Breast epithelium (tissue), 4 donors: ENCODE data around the gene MTHFR. TPM values are rescaled to one million over a fixed set of nuclear protein-coding genes. Genes with fewer than 3 reads are reported as not detected.

Source experiments
- DNase-seq, 2 donors: peaks; one replicate each; pipeline ENCODE4 v3.0.0-alpha.2; 2019; ENCODE audit warnings: low spot score in 2 of 2
- H3K27ac ChIP-seq, 2 donors: fragments of 200-600 bp; sonication (generic) in 1 of 2; one replicate each; pipeline ENCODE4 v1.5.1; 2016 to 2019; ENCODE audit warnings: mild to moderate bottlenecking in 1 of 2
- H3K27me3 ChIP-seq, 2 donors: fragments of 200-600 bp; sonication (generic) in 1 of 2; one replicate each; pipeline versions ENCODE4 v1.5.1 to v1.6.0; 2017 to 2019; ENCODE audit warnings: control low read depth in 1 of 2, mild to moderate bottlenecking in 1 of 2
- H3K36me3 ChIP-seq: fragments of 200-600 bp; one replicate; pipeline ENCODE4 v1.5.1; 2019
- H3K4me1 ChIP-seq, 2 donors: fragments of 200-600 bp; sonication (generic); one replicate each; pipeline ENCODE4 v1.5.1; 2016 to 2019; ENCODE audit warnings: control low read depth in 1 of 2
- H3K4me3 ChIP-seq, 3 donors: fragments of 200-600 bp; sonication (generic); 1 replicate in 2 of 3; 2 replicates in 1 of 3; pipeline ENCODE4 v1.5.1; 2016 to 2019; ENCODE audit warnings: mild to moderate bottlenecking in 3 of 3, moderate library complexity in 2 of 3
- H3K9me3 ChIP-seq, 2 donors: fragments of 200-600 bp; sonication (generic) in 1 of 2; one replicate each; pipeline ENCODE4 v1.5.1; 2016 to 2019; ENCODE audit warnings: control low read depth in 1 of 2
- CTCF ChIP-seq, 3 donors: fragments of 450-650 bp; IDR thresholded peaks; one replicate each; pipeline ENCODE4 v1.5.1; 2016 to 2017; ENCODE audit warnings: antibody characterized with exemption in 3 of 3, mild to moderate bottlenecking in 3 of 3, moderate library complexity in 3 of 3
- POLR2A ChIP-seq: fragments of 450-650 bp; IDR thresholded peaks from one replicate; pipeline ENCODE4 v1.6.1; 2016; ENCODE audit warnings: antibody characterized with exemption, mild to moderate bottlenecking, moderate library complexity
- POLR2AphosphoS5 ChIP-seq, 3 donors: sonication (generic); formaldehyde crosslinking; IDR thresholded peaks; one replicate each; pipeline ENCODE4 v1.6.1; 2017; ENCODE audit warnings: antibody characterized with exemption in 3 of 3
- intact Hi-C: fragments of 100-400 bp; cut with DNase I; formaldehyde crosslinking; loops from one replicate; pipeline ENCODE4 v1.15.1; 2023; ENCODE audit warnings: low total_unique reads
- total RNA-seq, 3 donors: library from RNA; depleted of rRNA; stranded (reverse); fragments of >200 nt; gene quantifications; one replicate each; pipeline ENCODE4 v1.1.0, GENCODE V29; 2016

Gene MTHFR
- total RNA-seq, 3 donors from 2014 or later: 24.6 to 42.0 (median 30.0) TPM

- no peaks in the 10 kb centered on the region for H3K4me1 ChIP-seq
- H3K9me3 ChIP-seq: no peaks in the 10 kb centered on the region
- no peak overlapping the region for H3K27ac ChIP-seq
- no peak overlapping the region for H3K4me3 ChIP-seq
- TF ChIP-seq POLR2AphosphoS5 (IDR thresholded peaks at IDR 0.05) (no peak), POLR2A (no peak)
- H3K27me3 ChIP-seq: no peaks in the 10 kb centered on the region
- no peaks in the 10 kb centered on the region for H3K36me3 ChIP-seq
- intact Hi-C loops: no loop called here
- no peak for DNase-seq
Measured at GRCh38 chr1:11746092-11746491, 59.7 kb downstream of the MTHFR start.

- no peaks in the 10 kb centered on the region for H3K9me3 ChIP-seq
- no peak for DNase-seq
- no peak overlapping the region for H3K4me3 ChIP-seq
- H3K27me3 ChIP-seq: no peaks in the 10 kb centered on the region
- H3K36me3 ChIP-seq: no peaks in the 10 kb centered on the region
- TF ChIP-seq POLR2AphosphoS5 (IDR thresholded peaks at IDR 0.05) (no peak), CTCF (IDR thresholded peaks at IDR 0.05) (no peak)
- no peaks in the 10 kb centered on the region for H3K4me1 ChIP-seq
- intact Hi-C loops: no loop called here
- no peak overlapping the region for H3K27ac ChIP-seq
Measured at GRCh38 chr1:11744287-11744686, 61.5 kb downstream of the MTHFR start.

- H3K4me3 ChIP-seq: no peak overlapping the region
- H3K36me3 ChIP-seq: no peaks in the 10 kb centered on the region
- TF ChIP-seq POLR2AphosphoS5 (IDR thresholded peaks at IDR 0.05) (no peak), CTCF (IDR thresholded peaks at IDR 0.05) (no peak)
- H3K27me3 ChIP-seq: no peaks in the 10 kb centered on the region
- peaks cover 0 to 6% of the 10 kb centered on the region in 2 donors for H3K4me1 ChIP-seq
- no peaks in the 10 kb centered on the region for H3K9me3 ChIP-seq
- H3K27ac ChIP-seq: no peak overlapping the region
- intact Hi-C loops: no loop called here
- DNase-seq: no peak
Measured at GRCh38 chr1:11741919-11742558, 63.7 kb downstream of the MTHFR start.

- TF ChIP-seq POLR2AphosphoS5 (IDR thresholded peaks at IDR 0.05) (no peak), POLR2A (no peak), CTCF (IDR thresholded peaks at IDR 0.05) (no peak)
- DNase-seq: no peak
Measured at GRCh38 chr1:11741482-11741881, 64.3 kb downstream of the MTHFR start.

GRCh38 chr1:11740258-11741192, 65.2 kb downstream of the MTHFR start:
- Histone ChIP-seq H3K9me3 (no peaks in the 10 kb centered on the region), H3K27me3 (no peaks in the 10 kb centered on the region), H3K4me3 (no peak overlapping the region), H3K4me1 (peaks cover 0 to 7% of the 10 kb centered on the region in 2 donors), H3K27ac (peak overlapping the region in 1 of 2 donors; percentile 25), H3K36me3 (no peaks in the 10 kb centered on the region)
- no peak for DNase-seq
- TF ChIP-seq POLR2AphosphoS5 (IDR thresholded peaks at IDR 0.05) (no peak), CTCF (IDR thresholded peaks at IDR 0.05) (no peak), POLR2A (no peak)
- intact Hi-C loops: no loop called here

More at GRCh38 chr1:11741482-11741881, 64.3 kb downstream of the MTHFR start:
- H3K27ac ChIP-seq: no peak overlapping the region
- no peaks in the 10 kb centered on the region for H3K36me3 ChIP-seq
- H3K27me3 ChIP-seq: no peaks in the 10 kb centered on the region
- intact Hi-C loops: no loop called here
- H3K4me3 ChIP-seq: no peak overlapping the region
- no peaks in the 10 kb centered on the region for H3K9me3 ChIP-seq
- peaks cover 0 to 7% of the 10 kb centered on the region in 2 donors for H3K4me1 ChIP-seq
